GM19328 (cell line): ENCODE results near the gene PSAP.

Source experiments
- ATAC-seq: cut with Tn5 transposase; IDR thresholded peaks from one replicate; pipeline ENCODE4 v1.9.1; 2021; ENCODE audit warnings: mild to moderate bottlenecking, moderate library complexity; ENCODE audit not compliant: unreplicated experiment

PSAP gene

GRCh38 chr10:71810048-71810750, 40.9 kb downstream of the PSAP start:
- no peak for ATAC-seq

GRCh38 chr10:71809628-71810027, 41.4 kb downstream of the PSAP start:
- no peak for ATAC-seq

GRCh38 chr10:71807557-71808510, 43.2 kb downstream of the PSAP start:
- ATAC-seq, result no peak

- ATAC-seq, result no peak
Observed at GRCh38 chr10:71806704-71807556, 44.1 kb downstream of the PSAP start.

GRCh38 chr10:71805776-71806703, 45.0 kb downstream of the PSAP start:
- ATAC-seq, result no peak

- ATAC-seq, result no peak
Observed at GRCh38 chr10:71804077-71804476, 47.0 kb downstream of the PSAP start.

GRCh38 chr10:71802715-71803488, 48.1 kb downstream of the PSAP start:
- no peak for ATAC-seq

GRCh38 chr10:71802235-71802634, 48.8 kb downstream of the PSAP start:
- ATAC-seq, result no peak

GRCh38 chr10:71801361-71801760, 49.7 kb downstream of the PSAP start:
- ATAC-seq, result peak; percentile 72

- ATAC-seq, result no peak
Observed at GRCh38 chr10:71799608-71800453, 51.2 kb downstream of the PSAP start.

GRCh38 chr10:71799112-71799511, 51.9 kb downstream of the PSAP start:
- ATAC-seq, result no peak

- no peak for ATAC-seq
Observed at GRCh38 chr10:71798308-71798624, 52.8 kb downstream of the PSAP start.

- ATAC-seq, result no peak
Observed at GRCh38 chr10:71797533-71798307, 53.3 kb downstream of the PSAP start.

GRCh38 chr10:71796749-71797405, 54.2 kb downstream of the PSAP start:
- no peak for ATAC-seq

- no peak for ATAC-seq
Observed at GRCh38 chr10:71795248-71795647, 55.8 kb downstream of the PSAP start.

GRCh38 chr10:71790749-71791440, 60.2 kb downstream of the PSAP start:
- no peak for ATAC-seq

- no peak for ATAC-seq
Observed at GRCh38 chr10:71789871-71790270, 61.2 kb downstream of the PSAP start.
